Activated CD8-positive, alpha-beta memory T cell treated with anti-CD3 and anti-CD28 coated beads, Interleukin-2, amount 50 U/mL, for 48 hours (primary cell): ENCODE data around the gene MFSD8.
"Not testable (repeated sequence)": the region's sequence is repeated elsewhere in the genome, so short reads cannot be mapped to it uniquely, and the experiment has no call there.

Source experiments
- DNase-seq: peaks from one replicate; pipeline ENCODE4 v3.0.0-alpha.2; 2020

MFSD8 gene

GRCh38 chr4:127965062-127965802 is at the start of gene MFSD8, which contains the start of gene ABHD18:
Gene MFSD8, minus strand, starts transcription at chr4:127965173. Its CDS starts 40 bp downstream, at chr4:127965133.
Gene ABHD18, plus strand, starts transcription at chr4:127965406. Its CDS starts 17,550 bp downstream, at chr4:127982956.
- peak; percentile 98 for DNase-seq

- DNase-seq, result no peak
These were observed 44.5 kb upstream of the MFSD8 start for GRCh38 chr4:128009428-128009827.

GRCh38 chr4:128006592-128006991 is 41.6 kb upstream of the MFSD8 start:
- DNase-seq, result no peak

- DNase-seq, result no peak
These were observed 32.8 kb upstream of the MFSD8 start for GRCh38 chr4:127997534-127998388.

GRCh38 chr4:127996521-127996920 is 31.5 kb upstream of the MFSD8 start:
- not testable (repeated sequence) for DNase-seq

GRCh38 chr4:127995776-127996175 is 30.8 kb upstream of the MFSD8 start:
- no peak for DNase-seq

- no peak for DNase-seq
These were observed 28.2 kb upstream of the MFSD8 start for GRCh38 chr4:127993151-127993550.

GRCh38 chr4:127988638-127989037 is 23.7 kb upstream of the MFSD8 start:
- no peak for DNase-seq

- no peak for DNase-seq
These were observed 21.0 kb upstream of the MFSD8 start for GRCh38 chr4:127985989-127986388.

GRCh38 chr4:127982445-127982844 is 17.5 kb upstream of the MFSD8 start:
- no peak for DNase-seq

GRCh38 chr4:127978930-127979329 is 14.0 kb upstream of the MFSD8 start:
- no peak for DNase-seq

GRCh38 chr4:127975121-127975770 is 10.3 kb upstream of the MFSD8 start:
- DNase-seq, result no peak

GRCh38 chr4:127970925-127971324 is 6.0 kb upstream of the MFSD8 start:
- DNase-seq, result not testable (repeated sequence)

- DNase-seq, result no peak
These were observed 3.6 kb upstream of the MFSD8 start for GRCh38 chr4:127968586-127968985.

- no peak for DNase-seq
These were observed 2.3 kb upstream of the MFSD8 start for GRCh38 chr4:127967141-127967775.

- peak; percentile 83 for DNase-seq
These were observed 816 bp upstream of the MFSD8 start for GRCh38 chr4:127965803-127966175.

- not testable (repeated sequence) for DNase-seq
These were observed 429 bp downstream of the MFSD8 start for GRCh38 chr4:127964426-127965061.

- DNase-seq, result not testable (repeated sequence)
These were observed 1.2 kb downstream of the MFSD8 start for GRCh38 chr4:127963633-127964398.

- DNase-seq, result no peak
These were observed 5.2 kb downstream of the MFSD8 start for GRCh38 chr4:127959794-127960193.

- no peak for DNase-seq
These were observed 7.9 kb downstream of the MFSD8 start for GRCh38 chr4:127957105-127957504.

- no peak for DNase-seq
These were observed 28.0 kb downstream of the MFSD8 start for GRCh38 chr4:127936974-127937373.

- DNase-seq, result not testable (repeated sequence)
These were observed 33.1 kb downstream of the MFSD8 start for GRCh38 chr4:127931836-127932235.
